Smooth muscle cell (in vitro differentiated cells): ENCODE results near the gene RPS6KB1. TPM values are rescaled to one million over a fixed set of nuclear protein-coding genes. Genes with fewer than 3 reads are reported as not detected.
"Not testable (repeated sequence)": the region's sequence is repeated elsewhere in the genome, so short reads cannot be mapped to it uniquely, and the experiment has no call there.

Experiments
- DNase-seq: peaks from one replicate; lab custom pipeline; 2025; ENCODE audit not compliant: unreplicated experiment; lab: John Stamatoyannopoulos, UW
- H2AFZ ChIP-seq: fragments of 200-600 bp; sonication (generic); 2 replicates; pipeline ENCODE4 v1.6.0; 2016; ENCODE audit warnings: antibody characterized with exemption, low read depth, mild to moderate bottlenecking
- H3F3A ChIP-seq: fragments of 200-600 bp; sonication (generic); 2 replicates; pipeline ENCODE4 v1.6.0; 2017; ENCODE audit warnings: antibody characterized with exemption, low read depth
- H3K27ac ChIP-seq: fragments of 200-600 bp; sonication (generic); 2 replicates; pipeline ENCODE4 v1.5.1; 2016; ENCODE audit warnings: low read depth, mild to moderate bottlenecking
- H3K27me3 ChIP-seq: fragments of 200-600 bp; sonication (generic); 2 replicates; pipeline ENCODE4 v1.6.1; 2016; ENCODE audit warnings: low read depth, mild to moderate bottlenecking
- H3K36me3 ChIP-seq: fragments of 200-600 bp; sonication (generic); 2 replicates; pipeline ENCODE4 v1.5.1; 2016; ENCODE audit warnings: low read depth
- H3K4me1 ChIP-seq: fragments of 200-600 bp; sonication (generic); 2 replicates; pipeline ENCODE4 v1.5.1; 2016; ENCODE audit warnings: low read depth
- H3K4me2 ChIP-seq: fragments of 200-600 bp; sonication (generic); 2 replicates; pipeline ENCODE4 v1.6.0; 2016; ENCODE audit warnings: mild to moderate bottlenecking
- H3K4me3 ChIP-seq: fragments of 200-600 bp; sonication (generic); 2 replicates; pipeline ENCODE4 v1.5.1; 2016; ENCODE audit warnings: mild to moderate bottlenecking
- H3K79me2 ChIP-seq: fragments of 200-600 bp; sonication (generic); 2 replicates; pipeline ENCODE4 v1.6.0; 2016; ENCODE audit warnings: low read depth, mild to moderate bottlenecking
- H3K9ac ChIP-seq: fragments of 200-600 bp; sonication (generic); 2 replicates; pipeline ENCODE4 v1.6.0; 2016; ENCODE audit warnings: low read depth
- H3K9me3 ChIP-seq: fragments of 200-600 bp; sonication (generic); replicated peaks from 2 replicates; pipeline ENCODE4 v1.5.1; 2016; ENCODE audit warnings: low read depth
- H4K20me1 ChIP-seq: fragments of 200-600 bp; sonication (generic); 2 replicates; pipeline ENCODE4 v1.6.0; 2016; ENCODE audit warnings: low read depth
- WGBS: methylation state at CpG from one replicate; pipeline ENCODE4 v1.1.7; 2016; ENCODE audit warnings: low lambda C conversion rate; 5-methylcytosine and 5-hydroxymethylcytosine counted together
- polyA plus RNA-seq: library from polyadenylated mRNA; unstranded; fragments of >200 nt; fragmentation: Nextera tagmentation; extraction: Ambion mirVana; gene quantifications from 2 replicates; pipeline ENCODE4 v1.2.1, GENCODE V29; 2016
- total RNA-seq: library from RNA; depleted of rRNA; stranded (reverse); fragments of >200 nt; gene quantifications from 2 replicates; pipeline ENCODE4 v1.2.3, GENCODE V29; 2014
- TF ChIP-seq, protein P1 (sequence below): fragments of 200-600 bp; sonication (generic); IDR thresholded peaks from 2 replicates; pipeline ENCODE4 v1.5.1; 2017; ENCODE audit warnings: borderline replicate concordance, mild to moderate bottlenecking, antibody characterized with exemption; ENCODE audit not compliant: insufficient read depth, poor library complexity, severe bottlenecking

RPS6KB1 gene
- total and polyA plus RNA-seq, 2 experiments from 2014 or later, result 19.0 to 20.8 TPM

DNA sequence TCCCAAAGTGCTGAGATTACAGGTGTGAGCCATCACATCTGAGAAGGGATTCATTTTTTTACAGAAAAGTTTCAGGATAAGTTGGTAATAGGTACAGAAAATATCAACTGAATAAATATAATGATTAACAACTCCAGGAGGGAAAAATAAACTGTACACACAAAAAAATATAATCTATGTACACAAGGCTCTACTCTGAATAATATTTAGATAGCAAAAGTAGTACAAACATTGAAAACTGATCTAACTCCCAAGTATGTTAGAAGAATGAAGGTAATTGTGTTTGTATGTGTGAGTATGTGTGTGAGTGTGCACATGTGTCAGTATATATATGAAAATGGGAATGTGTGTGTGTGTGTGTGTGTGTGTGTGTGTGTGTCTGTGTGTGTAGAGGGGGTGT, 20.6 kb upstream of the RPS6KB1 start:
- Histone ChIP-seq H3K79me2 (no peaks in the 10 kb centered on the region), H3K4me3 (no peak overlapping the region), H3K4me2 (no peak overlapping the region), H3K9ac (no peak overlapping the region), H3K27ac (no peak overlapping the region), H3K36me3 (no peaks in the 10 kb centered on the region), H3F3A (no peaks in the 10 kb centered on the region), H4K20me1 (no peaks in the 10 kb centered on the region), H2AFZ (no peak overlapping the region), H3K27me3 (no peaks in the 10 kb centered on the region), H3K4me1 (no peaks in the 10 kb centered on the region), H3K9me3 (no peaks in the 10 kb centered on the region)
- TF ChIP-seq, protein P1, sequence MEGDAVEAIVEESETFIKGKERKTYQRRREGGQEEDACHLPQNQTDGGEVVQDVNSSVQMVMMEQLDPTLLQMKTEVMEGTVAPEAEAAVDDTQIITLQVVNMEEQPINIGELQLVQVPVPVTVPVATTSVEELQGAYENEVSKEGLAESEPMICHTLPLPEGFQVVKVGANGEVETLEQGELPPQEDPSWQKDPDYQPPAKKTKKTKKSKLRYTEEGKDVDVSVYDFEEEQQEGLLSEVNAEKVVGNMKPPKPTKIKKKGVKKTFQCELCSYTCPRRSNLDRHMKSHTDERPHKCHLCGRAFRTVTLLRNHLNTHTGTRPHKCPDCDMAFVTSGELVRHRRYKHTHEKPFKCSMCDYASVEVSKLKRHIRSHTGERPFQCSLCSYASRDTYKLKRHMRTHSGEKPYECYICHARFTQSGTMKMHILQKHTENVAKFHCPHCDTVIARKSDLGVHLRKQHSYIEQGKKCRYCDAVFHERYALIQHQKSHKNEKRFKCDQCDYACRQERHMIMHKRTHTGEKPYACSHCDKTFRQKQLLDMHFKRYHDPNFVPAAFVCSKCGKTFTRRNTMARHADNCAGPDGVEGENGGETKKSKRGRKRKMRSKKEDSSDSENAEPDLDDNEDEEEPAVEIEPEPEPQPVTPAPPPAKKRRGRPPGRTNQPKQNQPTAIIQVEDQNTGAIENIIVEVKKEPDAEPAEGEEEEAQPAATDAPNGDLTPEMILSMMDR, result no peak
- no peak for DNase-seq

DNA sequence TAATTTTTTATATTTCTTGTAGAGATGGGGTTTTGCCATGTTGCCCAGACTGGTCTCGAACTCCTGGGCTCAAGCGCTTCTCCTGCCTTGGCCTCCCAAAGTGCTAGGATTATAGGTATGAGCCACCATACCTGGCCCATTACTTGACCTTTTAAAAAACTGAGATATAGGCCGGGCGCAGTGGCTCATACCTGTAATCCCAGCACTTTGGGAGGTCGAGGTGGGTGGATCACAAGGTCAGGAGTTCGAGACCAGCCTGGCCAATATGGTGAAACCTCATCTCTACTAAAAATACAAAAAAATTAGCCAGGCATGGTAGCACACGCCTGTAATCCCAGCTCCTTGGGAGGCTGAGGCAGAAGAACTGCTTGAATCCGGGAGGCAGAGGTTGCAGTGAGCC, 19.5 kb upstream of the RPS6KB1 start:
- DNase-seq, H3K36me3 ChIP-seq, H3K9me3 ChIP-seq, H3K4me1 ChIP-seq, H4K20me1 ChIP-seq, H3K27ac ChIP-seq, H3K79me2 ChIP-seq, H3K27me3 ChIP-seq, H3K4me3 ChIP-seq, H3F3A ChIP-seq, H2AFZ ChIP-seq, H3K4me2 ChIP-seq, H3K9ac ChIP-seq: not testable (repeated sequence)
- 95% methylated on average over 8 of the region's 8 CpGs for WGBS

DNA sequence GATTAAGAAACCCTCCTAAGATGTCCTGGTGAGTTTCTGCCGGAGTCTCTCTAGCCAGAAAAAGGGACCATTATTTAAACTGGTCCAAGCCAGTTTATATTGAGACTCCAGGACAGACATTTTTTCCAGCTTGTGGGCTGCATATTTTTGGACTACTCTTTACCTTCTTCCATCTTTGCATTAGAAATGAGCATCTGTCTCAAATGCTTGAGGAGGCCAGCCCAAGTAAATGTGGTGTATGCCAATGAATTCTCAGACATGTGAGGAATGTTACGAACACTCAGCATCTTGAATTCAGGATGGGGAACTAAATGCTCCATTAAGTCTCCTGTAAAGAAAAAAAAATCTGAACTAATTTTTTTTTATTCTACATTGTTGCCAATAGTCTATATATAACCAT, 18.5 kb upstream of the RPS6KB1 start:
- no peak overlapping the region for H3K4me3 ChIP-seq
- no peaks in the 10 kb centered on the region for H4K20me1 ChIP-seq
- H3K4me1 ChIP-seq, result no peaks in the 10 kb centered on the region
- TF ChIP-seq, protein P1, result no peak
- H3K9ac ChIP-seq, result no peak overlapping the region
- H3K36me3 ChIP-seq, result no peaks in the 10 kb centered on the region
- no peak overlapping the region for H3K4me2 ChIP-seq
- no peak overlapping the region for H2AFZ ChIP-seq
- no peak for DNase-seq
- no peaks in the 10 kb centered on the region for H3K27me3 ChIP-seq
- no peaks in the 10 kb centered on the region for H3K79me2 ChIP-seq
- no peaks in the 10 kb centered on the region for H3K9me3 ChIP-seq
- H3F3A ChIP-seq, result no peaks in the 10 kb centered on the region
- no peak overlapping the region for H3K27ac ChIP-seq
- 94% methylated on average over 2 of the region's 2 CpGs for WGBS

DNA sequence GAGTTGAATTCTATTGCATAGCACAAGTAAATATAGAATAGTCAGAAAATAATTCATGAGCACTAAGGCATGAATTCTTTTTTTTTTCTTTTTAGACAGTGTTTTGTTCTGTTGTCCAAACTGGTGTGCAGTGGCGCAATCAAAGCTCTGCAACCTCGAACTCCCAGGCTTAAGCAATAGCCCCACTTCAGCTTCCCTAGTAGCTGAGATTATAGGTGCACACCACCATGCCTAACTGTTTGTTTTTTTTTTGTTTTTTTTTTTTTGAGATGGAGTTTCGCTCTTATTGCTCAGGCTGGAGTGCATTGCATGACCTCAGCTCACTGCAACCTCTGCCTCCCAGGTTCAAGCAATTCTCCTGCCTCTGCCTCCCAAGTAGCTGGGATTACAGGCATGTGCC, 16.8 kb upstream of the RPS6KB1 start:
- H3K79me2 ChIP-seq, result no peaks in the 10 kb centered on the region
- H3K4me1 ChIP-seq, result no peaks in the 10 kb centered on the region
- no peaks in the 10 kb centered on the region for H3K27me3 ChIP-seq
- H4K20me1 ChIP-seq, result no peaks in the 10 kb centered on the region
- H2AFZ ChIP-seq, result no peak overlapping the region
- no peaks in the 10 kb centered on the region for H3F3A ChIP-seq
- 96% methylated on average over 3 of the region's 3 CpGs for WGBS
- H3K4me2 ChIP-seq, result no peak overlapping the region
- H3K4me3 ChIP-seq, result no peak overlapping the region
- H3K36me3 ChIP-seq, result no peaks in the 10 kb centered on the region
- DNase-seq, result no peak
- TF ChIP-seq, protein P1, result no peak
- no peak overlapping the region for H3K27ac ChIP-seq
- H3K9me3 ChIP-seq, result no peaks in the 10 kb centered on the region
- H3K9ac ChIP-seq, result no peak overlapping the region
